DOHH2 (cell line): ENCODE measurements around the gene KIZ.

Experiments used
- H3F3A ChIP-seq: fragments of 200-600 bp; sonication (generic), shearing (Covaris generic); 2 replicates; pipeline ENCODE4 v1.6.0; 2016; ENCODE audit warnings: antibody characterized with exemption, mild to moderate bottlenecking; ENCODE audit not compliant: control insufficient read depth, insufficient read depth
- H3K27ac ChIP-seq: fragments of 200-600 bp; sonication (generic); 2 replicates; pipeline ENCODE4 v1.5.1; 2014; ENCODE audit warnings: low read depth, mild to moderate bottlenecking, low read length, moderate library complexity
- H3K27me3 ChIP-seq: fragments of 200-600 bp; sonication (generic); 2 replicates; pipeline ENCODE4 v1.6.1; 2014; ENCODE audit warnings: mild to moderate bottlenecking, low read length, mixed read lengths; ENCODE audit not compliant: control insufficient read depth
- H3K36me3 ChIP-seq: fragments of 200-600 bp; sonication (generic); 2 replicates; pipeline ENCODE4 v1.6.1; 2014; ENCODE audit warnings: mild to moderate bottlenecking, low read length, moderate library complexity, mixed read lengths; ENCODE audit not compliant: control insufficient read depth
- H3K4me1 ChIP-seq: fragments of 200-600 bp; sonication (generic); 2 replicates; pipeline ENCODE4 v1.6.1; 2014; ENCODE audit warnings: mild to moderate bottlenecking, low read length, mixed read lengths; ENCODE audit not compliant: control insufficient read depth
- H3K4me2 ChIP-seq: fragments of 200-600 bp; sonication (generic); 2 replicates; pipeline ENCODE4 v1.6.0; 2014; ENCODE audit warnings: mild to moderate bottlenecking, low read length, moderate library complexity
- H3K4me3 ChIP-seq: fragments of 200-600 bp; sonication (generic); 2 replicates; pipeline ENCODE4 v1.5.1; 2014; ENCODE audit warnings: mild to moderate bottlenecking, low read length, mixed read lengths
- H3K79me2 ChIP-seq: fragments of 200-600 bp; sonication (generic); 2 replicates; pipeline ENCODE4 v1.6.1; 2014; ENCODE audit warnings: mild to moderate bottlenecking, low read length, mixed read lengths; ENCODE audit not compliant: control insufficient read depth
- H3K9me2 ChIP-seq: fragments of 200-600 bp; sonication (generic); replicated peaks from 2 replicates; pipeline ENCODE4 v1.6.1; 2014; ENCODE audit warnings: mild to moderate bottlenecking, low read length, mixed read lengths; ENCODE audit not compliant: control insufficient read depth
- H3K9me3 ChIP-seq: fragments of 200-600 bp; sonication (generic); 2 replicates; pipeline ENCODE4 v1.6.1; 2014; ENCODE audit warnings: antibody characterized with exemption, low read length, mixed read lengths; ENCODE audit not compliant: control insufficient read depth, insufficient read depth
- H4K20me1 ChIP-seq: fragments of 200-600 bp; sonication (generic); 2 replicates; pipeline ENCODE4 v1.6.0; 2014; ENCODE audit warnings: low read depth, mild to moderate bottlenecking, antibody characterized with exemption, low read length, moderate library complexity; ENCODE audit not compliant: control insufficient read depth, insufficient read depth
- EZH2phosphoT487 ChIP-seq: fragments of 200-600 bp; sonication (generic); IDR thresholded peaks from 2 replicates; pipeline ENCODE4 v1.6.1; 2017; ENCODE audit warnings: borderline replicate concordance, mild to moderate bottlenecking, antibody characterized with exemption, low read length, moderate library complexity, mixed read lengths
- TF ChIP-seq, protein P1 (sequence below): fragments of 200-600 bp; sonication (generic); IDR thresholded peaks from one replicate; pipeline ENCODE4 v1.5.1; 2014; ENCODE audit warnings: antibody characterized with exemption, mild to moderate bottlenecking, low read depth, low read length; ENCODE audit not compliant: poor library complexity, severe bottlenecking

KIZ gene

GRCh38 chr20:21213691-21214090, 87.8 kb downstream of the KIZ start:
- H3K27ac ChIP-seq = no peak overlapping the region
- no peak overlapping the region for H3K4me3 ChIP-seq
- H3K4me1 ChIP-seq = no peaks in the 10 kb centered on the region
- TF ChIP-seq, protein P1, sequence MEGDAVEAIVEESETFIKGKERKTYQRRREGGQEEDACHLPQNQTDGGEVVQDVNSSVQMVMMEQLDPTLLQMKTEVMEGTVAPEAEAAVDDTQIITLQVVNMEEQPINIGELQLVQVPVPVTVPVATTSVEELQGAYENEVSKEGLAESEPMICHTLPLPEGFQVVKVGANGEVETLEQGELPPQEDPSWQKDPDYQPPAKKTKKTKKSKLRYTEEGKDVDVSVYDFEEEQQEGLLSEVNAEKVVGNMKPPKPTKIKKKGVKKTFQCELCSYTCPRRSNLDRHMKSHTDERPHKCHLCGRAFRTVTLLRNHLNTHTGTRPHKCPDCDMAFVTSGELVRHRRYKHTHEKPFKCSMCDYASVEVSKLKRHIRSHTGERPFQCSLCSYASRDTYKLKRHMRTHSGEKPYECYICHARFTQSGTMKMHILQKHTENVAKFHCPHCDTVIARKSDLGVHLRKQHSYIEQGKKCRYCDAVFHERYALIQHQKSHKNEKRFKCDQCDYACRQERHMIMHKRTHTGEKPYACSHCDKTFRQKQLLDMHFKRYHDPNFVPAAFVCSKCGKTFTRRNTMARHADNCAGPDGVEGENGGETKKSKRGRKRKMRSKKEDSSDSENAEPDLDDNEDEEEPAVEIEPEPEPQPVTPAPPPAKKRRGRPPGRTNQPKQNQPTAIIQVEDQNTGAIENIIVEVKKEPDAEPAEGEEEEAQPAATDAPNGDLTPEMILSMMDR = no peak
- TF ChIP-seq EZH2phosphoT487 = no peak
- no peak overlapping the region for H3K4me2 ChIP-seq
- H4K20me1 ChIP-seq = no peaks in the 10 kb centered on the region
- no peaks in the 10 kb centered on the region for H3K27me3 ChIP-seq
- no peaks in the 10 kb centered on the region for H3F3A ChIP-seq
- H3K36me3 ChIP-seq = no peaks in the 10 kb centered on the region
- no peaks in the 10 kb centered on the region for H3K9me3 ChIP-seq
- no peaks in the 10 kb centered on the region for H3K79me2 ChIP-seq
- H3K9me2 ChIP-seq = no peaks in the 10 kb centered on the region

DNA sequence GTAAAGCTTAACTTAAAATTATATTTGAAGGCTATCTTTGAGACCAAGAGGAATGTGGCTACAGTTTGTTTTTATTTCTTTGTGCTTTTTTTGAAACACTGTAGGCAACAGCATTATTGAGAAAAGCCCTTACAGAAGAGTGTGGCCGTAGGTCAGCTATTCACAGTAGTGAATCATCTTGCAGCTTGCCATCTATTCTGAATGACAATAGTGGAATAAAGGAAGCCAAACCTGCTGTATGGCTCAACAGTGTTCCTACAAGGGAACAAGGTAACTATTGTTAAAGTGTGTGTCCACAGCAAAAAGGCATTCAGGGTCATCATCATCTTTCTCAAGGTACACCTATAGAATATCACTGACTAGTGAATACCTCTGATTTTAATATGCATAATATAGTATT, 88.5 kb downstream of the KIZ start:
- no peaks in the 10 kb centered on the region for H3F3A ChIP-seq
- no peak overlapping the region for H3K4me3 ChIP-seq
- H3K9me2 ChIP-seq = no peaks in the 10 kb centered on the region
- no peaks in the 10 kb centered on the region for H3K9me3 ChIP-seq
- no peak overlapping the region for H3K4me2 ChIP-seq
- H4K20me1 ChIP-seq = no peaks in the 10 kb centered on the region
- no peaks in the 10 kb centered on the region for H3K79me2 ChIP-seq
- no peaks in the 10 kb centered on the region for H3K27me3 ChIP-seq
- TF ChIP-seq, protein P1 = no peak
- TF ChIP-seq EZH2phosphoT487 = no peak
- H3K27ac ChIP-seq = no peak overlapping the region
- no peaks in the 10 kb centered on the region for H3K36me3 ChIP-seq
- no peaks in the 10 kb centered on the region for H3K4me1 ChIP-seq

DNA sequence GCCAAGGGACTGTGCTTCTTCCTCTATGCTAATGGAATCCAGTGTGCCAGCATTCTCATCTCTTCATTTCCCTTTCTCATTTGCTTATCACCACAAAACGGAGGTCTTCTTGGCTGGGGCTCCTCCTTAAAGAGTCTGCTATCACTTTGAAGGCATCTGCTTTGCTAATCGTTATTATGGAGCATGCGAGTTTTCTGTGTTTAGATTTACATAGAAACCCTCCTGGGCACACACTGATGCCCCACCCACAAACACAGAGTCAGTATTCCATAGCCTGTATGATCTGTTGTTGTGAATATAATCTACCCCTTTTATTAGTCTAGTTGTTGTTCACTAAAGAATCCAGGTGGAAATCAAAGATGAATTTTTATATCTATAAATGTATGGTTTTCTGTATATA, 93.8 kb downstream of the KIZ start:
- no peak overlapping the region for H3K4me2 ChIP-seq
- no peaks in the 10 kb centered on the region for H3K27me3 ChIP-seq
- H3F3A ChIP-seq = no peaks in the 10 kb centered on the region
- H3K9me2 ChIP-seq = no peaks in the 10 kb centered on the region
- H3K27ac ChIP-seq = no peak overlapping the region
- no peaks in the 10 kb centered on the region for H3K36me3 ChIP-seq
- no peak for TF ChIP-seq EZH2phosphoT487
- TF ChIP-seq, protein P1 = no peak
- H3K4me3 ChIP-seq = no peak overlapping the region
- no peaks in the 10 kb centered on the region for H3K9me3 ChIP-seq
- no peaks in the 10 kb centered on the region for H3K4me1 ChIP-seq
- H3K79me2 ChIP-seq = no peaks in the 10 kb centered on the region
- H4K20me1 ChIP-seq = no peaks in the 10 kb centered on the region

GRCh38 chr20:21224217-21224616, 98.3 kb downstream of the KIZ start:
- no peaks in the 10 kb centered on the region for H3K79me2 ChIP-seq
- no peak for TF ChIP-seq EZH2phosphoT487
- TF ChIP-seq, protein P1 = no peak
- no peaks in the 10 kb centered on the region for H3K36me3 ChIP-seq
- no peaks in the 10 kb centered on the region for H3F3A ChIP-seq
- H3K9me2 ChIP-seq = no peaks in the 10 kb centered on the region
- no peak overlapping the region for H3K27ac ChIP-seq
- no peaks in the 10 kb centered on the region for H3K9me3 ChIP-seq
- H3K4me1 ChIP-seq = peaks cover 7% of the 10 kb centered on the region
- H3K4me3 ChIP-seq = no peak overlapping the region
- H3K27me3 ChIP-seq = no peaks in the 10 kb centered on the region
- no peaks in the 10 kb centered on the region for H4K20me1 ChIP-seq
- no peak overlapping the region for H3K4me2 ChIP-seq
